GM21723 (cell line): ENCODE measurements around the gene NDC1.

ENCODE experiments used
- ATAC-seq: cut with Tn5 transposase; IDR thresholded peaks from one replicate; pipeline ENCODE4 v1.9.1; 2021; ENCODE audit warnings: mild to moderate bottlenecking, moderate library complexity; ENCODE audit not compliant: unreplicated experiment

The NDC1 gene

DNA sequence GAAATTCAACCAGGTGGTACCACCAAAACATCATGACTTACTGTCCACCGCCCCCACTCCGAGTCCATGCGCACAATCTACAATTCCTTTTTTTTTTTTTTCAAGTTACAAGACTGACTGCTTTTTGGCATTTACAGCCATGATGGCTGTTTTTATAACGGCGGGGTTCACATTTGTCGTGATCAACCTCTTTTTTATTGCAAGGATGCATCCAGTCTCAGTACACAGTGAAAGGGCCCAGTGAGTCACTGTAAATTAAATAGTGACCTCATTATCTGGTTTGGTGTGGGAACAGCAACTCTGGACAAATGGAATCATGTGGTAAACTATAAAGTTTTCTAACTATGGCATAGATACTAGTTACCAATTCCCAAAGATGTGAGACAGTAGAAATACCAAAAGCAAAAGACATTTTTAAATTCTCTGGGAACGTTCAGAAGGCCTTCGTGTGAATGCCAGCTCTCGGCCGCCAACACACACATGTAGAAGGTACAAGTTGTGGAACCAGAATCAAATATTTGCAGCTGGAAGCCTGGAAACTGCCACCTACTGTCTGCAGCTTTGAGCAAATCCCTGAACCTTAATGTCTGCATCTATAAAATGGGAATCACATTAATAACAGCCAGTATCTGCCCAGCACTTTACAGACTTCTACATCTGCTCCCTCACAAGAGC, 104.0 kb downstream of the NDC1 start:
- ATAC-seq = no peak

DNA sequence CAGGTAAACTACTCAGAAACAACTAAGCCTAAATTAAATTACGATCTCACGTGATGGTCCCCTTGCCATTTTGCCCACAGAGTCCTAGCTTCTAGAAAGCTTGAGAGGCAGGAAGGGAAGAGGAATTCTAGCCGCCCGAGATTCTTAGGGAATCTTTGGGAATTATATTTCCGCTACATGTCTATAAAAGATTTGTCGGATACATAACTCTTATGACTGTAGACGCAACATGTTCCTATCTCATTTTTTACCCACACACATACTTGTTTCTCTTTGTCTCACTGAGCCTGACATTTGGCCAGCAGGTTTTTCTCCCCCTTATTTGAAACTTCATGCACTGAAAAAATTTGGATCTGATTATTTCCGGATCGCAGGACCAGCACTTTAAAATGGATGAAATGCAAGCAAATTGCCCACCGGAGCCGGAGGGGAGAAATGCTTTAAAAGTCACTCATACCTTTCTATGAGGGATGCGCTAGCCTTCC, 104.6 kb downstream of the NDC1 start:
- ATAC-seq = no peak

DNA sequence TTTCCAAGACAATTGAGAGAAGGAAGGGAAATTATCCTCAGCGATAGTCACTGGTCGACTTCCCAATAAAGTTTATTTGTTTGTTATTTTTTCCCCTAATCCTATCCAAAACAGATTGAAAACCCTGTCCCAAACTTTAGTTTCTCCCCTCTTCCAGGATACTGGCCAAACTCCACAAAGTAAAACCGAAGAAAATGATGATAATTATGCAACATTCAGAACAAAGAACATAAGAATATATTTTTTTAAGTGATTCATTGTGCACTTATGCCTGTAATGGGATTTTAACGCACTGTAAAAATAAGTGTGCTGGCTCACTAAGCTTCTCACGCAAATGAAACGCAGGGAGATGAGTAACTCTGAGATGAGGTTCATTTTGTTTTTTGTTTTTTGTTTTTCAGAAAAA, 105.2 kb downstream of the NDC1 start:
- no peak for ATAC-seq

DNA sequence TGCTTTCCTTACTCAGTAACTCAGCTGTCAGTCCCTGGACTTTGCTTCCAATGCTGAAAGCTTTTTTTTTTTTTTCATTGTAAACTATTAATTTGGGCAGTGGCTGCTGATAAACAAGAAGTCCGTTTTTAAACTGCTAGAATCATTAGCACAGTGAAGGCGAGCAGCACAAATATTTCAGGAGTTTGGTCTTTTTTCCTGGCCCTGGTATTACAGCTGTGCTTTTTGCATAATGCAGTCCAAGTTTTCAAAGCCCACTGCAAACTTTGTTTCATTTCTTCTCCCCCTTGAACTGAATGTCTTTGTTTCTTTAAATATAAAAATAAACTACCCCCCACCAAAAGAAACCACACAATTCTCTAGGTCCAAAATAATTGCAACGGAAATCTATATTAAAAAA, 105.7 kb downstream of the NDC1 start:
- no peak for ATAC-seq

DNA sequence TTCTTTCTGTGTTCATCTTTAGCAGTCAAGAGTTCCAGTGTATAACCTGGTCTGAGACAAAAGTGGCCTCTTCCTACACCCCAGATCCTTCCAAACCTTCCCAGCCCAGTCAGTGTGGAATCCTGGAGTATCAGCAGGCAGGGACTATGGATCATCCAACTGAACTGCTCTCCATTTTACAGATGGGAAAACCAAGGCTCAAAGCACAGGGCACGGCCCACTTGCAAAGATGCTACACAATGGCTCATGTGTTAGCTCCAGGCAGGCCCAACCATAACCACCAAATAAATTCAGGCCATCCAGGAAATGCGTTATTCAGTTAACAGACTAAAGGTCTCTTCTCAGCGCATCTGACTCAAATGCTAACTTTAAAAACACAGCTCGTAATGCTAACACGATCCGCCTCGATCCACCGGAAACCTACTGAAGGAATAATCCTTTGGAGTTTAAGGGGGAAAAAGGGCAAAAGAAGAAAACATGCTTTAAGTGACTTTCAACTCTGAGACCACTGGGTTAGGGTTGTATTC, 106.3 kb downstream of the NDC1 start:
- no peak for ATAC-seq

DNA sequence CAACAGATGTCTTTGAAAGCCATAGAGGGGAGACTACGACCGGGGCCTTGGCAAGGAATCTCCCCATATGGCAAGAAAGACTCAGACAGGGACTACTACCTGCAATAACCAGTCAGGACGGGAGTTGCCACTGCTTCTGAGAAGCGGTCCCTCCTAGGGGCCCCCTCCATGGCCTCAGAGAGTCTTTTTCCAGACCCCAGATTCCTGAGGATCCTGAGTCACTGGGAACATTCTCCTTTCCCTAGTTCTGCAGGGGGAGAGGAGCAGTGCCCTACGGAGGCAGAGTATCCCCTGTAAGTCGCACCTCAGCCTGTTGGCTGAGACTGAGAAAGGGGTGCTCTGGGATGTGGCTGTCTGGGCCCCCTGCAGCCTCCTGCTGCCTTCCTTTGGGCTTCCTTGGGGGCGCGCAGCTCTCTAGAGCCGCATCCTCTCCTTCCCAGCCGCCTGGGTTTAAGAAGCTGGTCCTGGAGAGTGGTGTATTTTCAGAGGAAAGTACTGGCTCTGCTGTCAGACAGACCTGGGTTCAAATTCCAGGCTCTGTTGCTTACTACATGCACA, 107.0 kb downstream of the NDC1 start:
- ATAC-seq = no peak

DNA sequence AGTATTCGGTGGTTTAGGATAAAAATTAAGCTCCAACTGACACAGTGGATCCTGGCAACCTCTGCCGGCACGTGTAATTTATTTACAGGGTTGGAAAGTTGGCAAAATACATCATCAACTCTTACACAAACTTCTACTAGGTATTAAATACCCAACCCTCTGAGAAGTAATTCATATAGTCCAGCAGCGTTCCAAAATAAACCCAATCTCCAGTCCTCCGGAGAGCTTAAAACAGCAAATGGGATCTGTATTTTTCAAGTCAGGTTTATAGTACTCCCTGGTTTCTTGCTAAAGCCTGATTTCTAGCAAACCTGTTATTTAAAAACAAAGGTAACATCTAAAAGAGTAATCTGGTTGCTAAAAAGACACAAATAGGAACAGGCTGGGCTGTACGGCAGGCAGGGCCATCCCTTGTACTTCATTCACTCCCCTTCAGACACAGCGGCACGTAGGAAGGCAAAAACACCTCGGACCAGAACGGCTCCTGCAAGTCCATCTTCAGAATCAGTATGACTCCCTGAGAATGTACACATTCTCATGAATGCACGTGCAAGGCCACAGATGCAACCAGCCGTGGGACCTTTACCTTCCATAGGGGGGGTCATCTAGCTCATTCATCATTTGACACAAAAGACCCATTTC, 107.8 kb downstream of the NDC1 start:
- ATAC-seq = no peak

DNA sequence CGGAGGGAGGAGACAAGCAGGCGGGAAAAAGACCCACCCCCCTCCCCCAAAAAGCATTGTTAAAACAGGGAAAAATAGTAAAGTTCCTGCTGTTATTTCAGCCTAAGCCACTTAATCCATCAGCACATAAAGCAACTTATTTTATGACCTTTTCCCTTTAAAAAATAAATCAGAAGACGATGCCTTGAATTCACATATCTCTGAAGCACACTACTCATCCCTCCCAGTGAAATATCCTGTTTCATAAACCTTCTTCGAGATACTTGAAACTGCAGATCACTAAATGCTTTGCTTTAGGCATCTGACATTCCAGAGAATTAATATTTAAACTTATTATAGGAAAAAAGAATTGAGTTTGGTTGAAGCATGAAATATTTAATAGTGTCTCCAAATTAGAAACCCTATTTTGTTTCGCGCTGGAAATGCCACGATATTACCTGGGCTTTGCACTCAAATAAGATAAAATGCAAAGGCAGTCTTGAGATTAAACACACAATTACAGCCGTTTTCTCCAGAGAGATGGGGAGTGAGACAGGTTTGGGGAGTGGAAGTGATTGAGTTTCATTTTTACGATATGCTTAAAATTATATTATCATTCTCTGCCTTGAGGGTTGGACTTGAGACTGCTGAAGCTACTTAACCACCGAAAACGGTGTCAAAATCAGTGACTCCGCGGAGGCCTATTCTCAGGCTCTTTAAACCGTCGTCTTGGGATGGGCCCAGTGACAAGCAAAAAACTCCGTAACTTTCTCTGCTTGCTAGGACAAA, 108.5 kb downstream of the NDC1 start:
- ATAC-seq = no peak

DNA sequence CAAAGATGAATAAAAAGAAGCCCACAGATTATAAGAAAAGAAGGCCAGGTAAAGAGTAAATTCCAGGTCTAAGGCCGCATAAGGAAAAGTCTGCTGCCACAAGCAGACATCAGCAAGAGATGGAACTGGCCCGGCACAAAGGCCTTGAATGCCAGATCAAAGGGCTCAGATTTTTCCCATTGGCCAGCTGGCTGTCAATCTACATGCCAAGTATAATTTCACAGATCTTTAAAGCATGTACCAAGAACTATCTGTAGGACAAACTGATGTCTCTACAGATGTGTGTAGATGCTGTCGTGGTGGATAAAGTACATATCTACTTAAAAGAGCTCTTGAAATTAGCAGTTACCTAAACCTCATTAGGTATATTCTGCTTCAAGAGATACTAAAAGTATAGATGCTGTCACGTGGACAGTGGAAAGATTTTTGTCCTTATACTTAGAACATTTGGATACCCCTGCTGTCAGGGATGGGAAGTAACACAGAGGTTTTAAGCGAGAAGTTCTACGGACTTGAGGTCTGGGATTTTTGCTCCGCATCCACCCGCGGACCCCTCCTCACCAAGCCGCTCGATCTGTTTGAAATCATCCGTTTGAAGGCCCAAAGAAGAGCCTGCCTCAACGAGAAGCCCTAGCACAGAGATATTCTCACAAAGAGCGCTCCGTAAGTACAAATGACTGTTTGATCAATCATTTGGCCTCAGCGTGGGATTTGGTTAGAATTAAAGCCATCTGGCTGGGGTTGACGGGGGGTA, 109.2 kb downstream of the NDC1 start:
- no peak for ATAC-seq

DNA sequence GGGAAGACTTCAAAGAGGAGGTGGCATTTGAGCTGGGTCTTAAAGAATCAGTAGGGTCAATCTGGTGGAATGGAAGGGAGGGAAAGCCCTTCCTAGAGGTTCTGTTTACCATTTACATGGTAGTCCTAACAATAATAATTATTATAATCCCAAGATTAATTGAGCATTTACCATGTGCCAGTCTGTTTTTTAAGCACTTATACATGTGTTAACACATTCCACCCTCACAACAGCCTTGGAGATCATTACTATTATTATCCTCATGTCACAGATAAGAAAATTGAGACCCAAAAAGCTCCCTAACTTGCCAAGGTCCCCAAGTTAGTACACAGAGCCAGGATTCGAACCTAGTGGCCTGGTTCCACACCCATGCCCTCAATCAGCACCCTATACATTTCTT, 109.9 kb downstream of the NDC1 start:
- no peak for ATAC-seq

DNA sequence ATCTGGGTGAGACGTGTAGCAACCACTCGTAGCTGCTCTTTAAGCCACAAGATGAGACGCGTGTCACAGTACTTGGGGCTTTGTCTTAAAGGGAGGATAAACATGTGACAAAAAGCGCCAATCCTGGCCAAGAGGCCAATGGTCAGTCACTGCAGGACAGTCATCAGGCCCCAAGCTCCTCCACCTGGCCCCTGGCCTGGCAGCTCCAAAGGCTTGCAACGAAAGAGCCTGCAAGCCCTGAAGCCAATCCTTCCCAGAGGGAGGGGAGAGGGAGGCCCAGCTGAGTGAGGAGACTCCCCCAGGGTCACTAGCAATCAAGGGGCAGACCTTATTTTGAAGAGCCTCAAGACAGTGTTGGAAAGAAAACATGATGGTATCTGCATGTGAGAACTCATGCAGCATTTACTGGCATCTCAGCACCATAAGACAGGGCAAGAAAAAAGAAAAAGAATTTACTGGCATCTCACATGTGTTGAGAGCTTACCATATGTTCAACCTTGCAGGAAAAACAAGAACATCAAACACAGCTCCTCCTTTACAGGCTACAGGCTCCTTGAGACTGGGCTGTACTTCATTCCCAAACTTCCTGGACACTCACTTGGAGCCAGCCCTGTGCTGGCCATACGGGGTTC, 110.5 kb downstream of the NDC1 start:
- no peak for ATAC-seq

DNA sequence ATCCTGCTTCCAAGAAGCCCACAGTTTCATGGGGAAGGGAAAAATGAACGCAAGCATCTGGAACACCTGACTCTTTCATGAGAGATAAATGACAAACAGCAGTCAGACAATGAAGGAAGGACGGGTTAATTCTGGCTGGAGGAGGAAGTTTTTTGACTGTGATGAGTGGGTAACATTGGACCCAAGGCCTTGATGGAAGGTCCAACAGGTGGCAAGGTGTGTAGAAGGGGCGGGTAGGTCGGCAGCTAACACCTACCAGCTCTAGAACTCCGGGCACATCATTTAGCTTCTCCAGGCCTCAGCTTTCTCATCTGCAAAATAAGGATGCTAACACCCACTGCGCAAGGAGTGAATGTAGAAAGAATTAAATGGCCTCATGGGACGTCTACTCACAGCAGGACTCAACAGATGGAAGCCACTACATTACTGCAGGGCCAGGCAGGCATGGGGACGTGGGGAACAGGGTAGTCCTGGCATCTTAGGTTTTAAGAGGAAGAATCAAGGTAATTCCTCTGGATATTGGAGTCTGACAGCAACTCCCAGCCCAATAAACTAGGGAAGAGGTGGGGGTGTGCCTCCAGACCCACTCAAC, 112.0 kb downstream of the NDC1 start:
- no peak for ATAC-seq

DNA sequence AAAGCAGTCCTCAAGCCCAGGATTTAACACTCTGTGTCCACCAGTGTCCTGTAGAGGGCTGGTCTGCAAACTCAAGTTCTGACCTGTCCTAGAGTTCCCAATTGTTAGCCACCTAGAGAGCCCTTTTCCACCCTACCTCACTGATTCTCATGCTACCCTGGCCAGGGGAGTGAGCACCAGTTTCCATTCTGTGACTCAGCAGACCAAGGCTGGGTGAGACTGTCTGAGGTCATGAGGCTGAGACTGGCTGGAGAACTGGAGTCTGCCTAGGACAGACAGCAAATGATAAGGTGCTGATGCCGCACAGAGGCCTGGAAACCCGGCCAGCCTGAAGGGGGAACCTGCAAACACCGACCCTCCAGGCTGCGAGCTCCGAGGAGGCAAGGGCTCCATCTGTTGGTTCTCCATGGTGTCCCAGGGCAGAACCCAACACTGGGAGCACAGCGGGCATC, 112.8 kb downstream of the NDC1 start:
- no peak for ATAC-seq

DNA sequence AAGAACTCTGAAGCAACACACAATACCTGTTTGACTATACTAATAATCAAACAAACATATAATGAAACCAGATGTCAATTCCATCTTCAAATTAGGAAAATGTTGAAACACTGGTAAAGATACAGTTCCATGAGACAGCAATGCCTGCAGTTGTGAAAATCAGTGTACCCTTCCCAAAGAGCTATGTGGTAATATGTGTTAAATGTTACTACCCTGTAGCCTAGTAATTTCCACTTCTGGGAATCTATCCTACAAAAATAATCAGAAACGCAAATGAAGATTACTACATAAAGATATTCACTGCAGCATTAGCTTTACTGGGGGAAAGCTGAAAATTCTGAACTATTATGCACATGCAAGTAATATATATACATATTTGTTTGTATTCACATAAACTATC, 116.1 kb downstream of the NDC1 start:
- no peak for ATAC-seq

DNA sequence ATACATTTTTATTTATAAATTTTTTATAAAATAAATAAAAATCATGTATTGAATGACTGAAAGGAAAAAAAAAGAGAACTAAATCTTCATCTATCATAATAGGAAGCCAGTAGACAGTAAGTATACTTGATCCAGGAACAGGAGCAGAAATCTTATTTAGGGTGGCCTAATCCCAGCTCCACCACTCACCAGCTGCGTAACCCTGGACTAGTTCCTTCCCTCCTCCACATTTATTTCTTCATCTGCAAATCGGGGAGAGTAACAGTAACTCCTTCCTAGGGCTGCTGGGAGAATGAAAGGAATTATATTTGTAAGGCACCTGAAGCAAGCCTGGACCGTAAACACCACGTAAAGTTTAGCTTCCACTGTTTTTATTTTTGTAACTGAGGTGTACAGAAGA, 117.0 kb downstream of the NDC1 start:
- no peak for ATAC-seq

DNA sequence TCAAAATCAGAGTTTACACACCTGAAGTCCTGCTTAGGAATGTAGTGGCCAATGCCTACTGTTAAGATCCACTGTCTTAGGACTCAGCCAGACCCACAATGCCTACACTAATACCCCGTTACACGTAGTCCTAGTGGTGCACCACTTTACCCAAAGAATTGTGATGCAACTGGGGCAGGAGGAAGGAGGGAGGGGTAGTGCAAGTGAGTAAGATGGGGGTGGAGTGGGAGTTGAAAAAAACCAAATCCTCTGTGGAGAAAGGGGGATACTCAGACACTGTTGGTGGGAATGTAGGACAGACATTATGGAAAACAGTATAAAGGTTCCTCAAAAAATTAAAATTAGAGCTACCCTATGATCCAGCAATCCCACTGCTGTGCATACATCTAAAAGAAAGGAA, 118.6 kb downstream of the NDC1 start:
- ATAC-seq = no peak

DNA sequence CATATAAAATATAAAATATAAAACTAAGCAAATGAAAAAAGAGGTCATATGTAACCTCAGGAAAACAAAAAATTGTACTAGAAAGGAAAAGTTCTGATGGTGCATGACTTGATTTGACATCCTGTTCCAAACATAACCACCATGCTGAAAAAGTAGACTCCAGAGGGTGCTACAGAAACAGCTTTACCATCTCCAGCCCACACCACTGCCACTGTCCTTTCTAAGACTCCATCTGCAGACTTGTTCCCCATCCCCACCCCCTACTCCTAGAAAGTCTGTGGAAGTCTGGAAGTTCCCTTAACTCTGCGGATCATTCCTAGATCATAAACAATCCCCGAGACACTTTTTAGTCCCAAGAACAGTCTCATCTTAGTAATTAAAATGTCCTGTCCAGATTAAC, 119.7 kb downstream of the NDC1 start:
- no peak for ATAC-seq

DNA sequence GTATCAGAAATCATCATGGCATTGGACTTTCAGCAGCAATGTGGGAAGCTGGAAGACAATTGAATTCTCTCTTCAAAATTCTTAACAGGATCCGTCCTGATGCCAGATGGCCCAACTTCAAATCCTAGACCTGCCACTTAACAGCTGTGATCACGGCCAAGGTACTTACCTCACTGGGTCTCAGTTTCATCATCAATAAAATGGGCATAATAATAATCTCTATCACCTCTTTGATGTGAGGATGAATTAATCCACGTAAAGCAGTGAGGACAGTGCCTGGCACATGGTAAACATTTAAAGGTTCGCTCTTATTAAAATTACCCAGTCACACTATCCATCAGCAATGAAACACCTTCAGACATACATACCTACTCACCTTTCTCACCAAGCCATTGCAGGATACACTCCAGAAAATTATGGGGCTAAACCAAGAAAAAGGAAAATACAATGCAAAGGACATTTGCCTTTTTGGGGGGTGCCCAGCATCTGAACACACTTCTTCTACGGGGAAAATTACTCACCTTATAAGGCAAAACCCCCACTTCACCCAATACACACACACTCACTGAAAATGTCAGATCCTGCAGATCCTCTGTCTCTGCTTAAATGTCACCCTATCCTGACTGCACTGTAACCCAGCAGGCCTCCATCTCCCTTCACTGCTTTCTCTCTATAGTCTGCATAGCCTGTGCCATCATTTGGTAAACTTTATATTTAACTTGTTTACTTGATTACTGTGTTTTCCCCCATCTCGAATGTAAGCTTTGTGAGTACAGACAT, 120.9 kb downstream of the NDC1 start:
- ATAC-seq = no peak

DNA sequence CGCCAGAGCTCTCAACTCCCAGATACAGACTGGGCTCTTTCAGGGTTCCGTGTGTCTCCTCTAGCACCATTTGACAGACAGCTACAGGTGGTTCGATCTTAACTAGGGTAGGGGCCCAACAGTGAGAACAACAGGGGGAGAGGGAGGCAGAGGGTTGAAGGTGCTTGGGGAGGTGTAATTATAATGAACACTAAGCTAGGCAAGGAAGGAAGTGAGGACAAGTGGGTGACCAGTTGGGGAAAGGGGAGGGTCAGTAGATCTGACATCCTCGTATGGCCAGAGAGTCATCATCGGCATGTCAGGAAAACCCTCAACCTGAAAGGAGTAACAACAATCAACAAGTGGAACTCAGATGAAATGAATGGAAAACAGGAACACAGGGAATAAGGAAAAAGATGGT, 121.9 kb downstream of the NDC1 start:
- no peak for ATAC-seq
